Endodermal cell (in vitro differentiated cells): Measurements from ENCODE around the gene GABRB3. TPM values are rescaled to one million over a fixed set of nuclear protein-coding genes. Genes with fewer than 3 reads are reported as not detected.
A peak's percentile ranks its signal among the peaks of the same experiment; 100 is the strongest.

Source experiments
- DNase-seq: peaks from one replicate; pipeline ENCODE4 v3.0.0-alpha.2; 2017
- H3K27ac ChIP-seq: 2 replicates; pipeline ENCODE4 v1.5.1; 2013; ENCODE audit warnings: mild to moderate bottlenecking, low read depth, low read length, moderate library complexity
- H3K27me3 ChIP-seq: 2 replicates; pipeline ENCODE4 v1.6.1; 2013; ENCODE audit warnings: mild to moderate bottlenecking, low read length, moderate library complexity; ENCODE audit not compliant: insufficient read depth, control insufficient read depth, poor library complexity, severe bottlenecking
- H3K36me3 ChIP-seq: 2 replicates; pipeline ENCODE4 v1.7.0; 2013; ENCODE audit warnings: mild to moderate bottlenecking, low read length, moderate library complexity; ENCODE audit not compliant: control insufficient read depth, insufficient read depth
- H3K4me1 ChIP-seq: one replicate; pipeline ENCODE4 v1.7.0; 2013; ENCODE audit warnings: low read length; ENCODE audit not compliant: control insufficient read depth, insufficient read depth
- H3K4me3 ChIP-seq: 2 replicates; pipeline ENCODE4 v1.5.1; 2013; ENCODE audit warnings: mild to moderate bottlenecking, low read length, moderate library complexity
- H3K9ac ChIP-seq: 2 replicates; pipeline ENCODE4 v1.6.1; 2013; ENCODE audit warnings: mild to moderate bottlenecking, low read length, moderate library complexity; ENCODE audit not compliant: poor library complexity, severe bottlenecking; ENCODE audit errors: extremely low read depth
- H3K9me3 ChIP-seq: 2 replicates; pipeline ENCODE4 v1.6.1; 2013; ENCODE audit warnings: mild to moderate bottlenecking, low read length, moderate library complexity; ENCODE audit not compliant: control insufficient read depth
- H3K27ac Mint-ChIP-seq: 2 replicates; pipeline ENCODE4 v1.8.0; 2020; ENCODE audit warnings: mixed read lengths
- H3K27me3 Mint-ChIP-seq: 2 replicates; pipeline ENCODE4 v1.8.0; 2021; ENCODE audit warnings: mild to moderate bottlenecking, mixed read lengths; ENCODE audit not compliant: insufficient read depth
- H3K36me3 Mint-ChIP-seq: 2 replicates; pipeline ENCODE4 v1.8.0; 2020; ENCODE audit warnings: low read depth, mixed read lengths
- H3K4me1 Mint-ChIP-seq: 2 replicates; pipeline ENCODE4 v1.8.0; 2020; ENCODE audit warnings: mixed read lengths
- H3K4me3 Mint-ChIP-seq: 2 replicates; pipeline ENCODE4 v1.8.0; 2020; ENCODE audit warnings: mild to moderate bottlenecking, moderate library complexity, mixed read lengths
- H3K9me3 Mint-ChIP-seq: 2 replicates; pipeline ENCODE4 v1.8.0; 2020; ENCODE audit warnings: mild to moderate bottlenecking, mixed read lengths
- CTCF ChIP-seq: fragments of 200-600 bp; sonication (generic); conservative IDR thresholded peaks from 2 replicates; pipeline ENCODE4 v1.5.0; 2021; ENCODE audit warnings: antibody characterized with exemption, mild to moderate bottlenecking
- WGBS, 2 experiments: methylation state at CpG; one replicate each; pipeline versions ENCODE4 v1.1.5 to v1.1.7; 2013; ENCODE audit warnings: missing lambda C conversion rate in 2 of 2, mixed read lengths in 1 of 2; ENCODE audit not compliant: insufficient coverage in 1 of 2, insufficient read length in 1 of 2; 5-methylcytosine and 5-hydroxymethylcytosine counted together
- total RNA-seq, 2 donors: library from RNA; stranded (reverse); fragmentation: NEBNext Ultra II Directional in 1 of 2; extraction: Animal tissue kit (Norgen Biotek cat#: 25700) in 1 of 2; gene quantifications; 2 replicates in 1 of 2; 3 replicates in 1 of 2; pipeline ENCODE4 v1.2.1, GENCODE V29; 2021

The GABRB3 gene
- total RNA-seq, 2 donors from 2014 or later, result 81.8 to 122 TPM

- Histone ChIP-seq H3K4me1 (peaks cover 18% of the 10 kb centered on the region), H3K4me3 (no peak overlapping the region), H3K9me3 (no peaks in the 10 kb centered on the region), H3K9ac (peak overlapping the region; percentile 86), H3K27me3 (no peaks in the 10 kb centered on the region), H3K27ac (peak overlapping the region; percentile 84), H3K36me3 (peaks cover 2% of the 10 kb centered on the region)
- H3K36me3 Mint-ChIP-seq, result peaks cover 8% of the 10 kb centered on the region
- no peak overlapping the region for H3K4me3 Mint-ChIP-seq
- no peak for TF ChIP-seq CTCF
- peak; percentile 63 for DNase-seq
- H3K4me1 Mint-ChIP-seq, result peaks cover 57% of the 10 kb centered on the region
- H3K27me3 Mint-ChIP-seq, result no peaks in the 10 kb centered on the region
- no peaks in the 10 kb centered on the region for H3K9me3 Mint-ChIP-seq
- H3K27ac Mint-ChIP-seq, result peak overlapping the region; percentile 97
- whole genome bisulfite sequencing, 2 experiments, result 58 to 67% methylated on average over 3 to 5 of the region's 5 CpGs
These were observed 138.5 kb downstream of the GABRB3 start for GRCh38 chr15:26634319-26634718.

GRCh38 chr15:26632500-26632899 lies 140.4 kb downstream of the GABRB3 start:
- peak overlapping the region; percentile 68 for H3K4me3 ChIP-seq
- no peak for TF ChIP-seq CTCF
- no peak for DNase-seq
- H3K4me1 ChIP-seq, result peaks cover 18% of the 10 kb centered on the region
- peaks cover 8% of the 10 kb centered on the region for H3K36me3 ChIP-seq
- H3K27me3 ChIP-seq, result no peaks in the 10 kb centered on the region
- peak overlapping the region; percentile 43 for H3K4me3 Mint-ChIP-seq
- peaks cover 55% of the 10 kb centered on the region for H3K4me1 Mint-ChIP-seq
- H3K36me3 Mint-ChIP-seq, result peaks cover 19% of the 10 kb centered on the region
- H3K27me3 Mint-ChIP-seq, result no peaks in the 10 kb centered on the region
- H3K9me3 Mint-ChIP-seq, result peaks cover 10% of the 10 kb centered on the region
- H3K27ac ChIP-seq, result no peak overlapping the region
- H3K9me3 ChIP-seq, result no peaks in the 10 kb centered on the region
- H3K27ac Mint-ChIP-seq, result peak overlapping the region; percentile 75
- peak overlapping the region; percentile 77 for H3K9ac ChIP-seq
- 57% methylated on average over 4 of the region's 4 CpGs for WGBS, 2 experiments

GRCh38 chr15:26631894-26632293 lies 141.0 kb downstream of the GABRB3 start:
- peaks cover 25% of the 10 kb centered on the region for H3K36me3 Mint-ChIP-seq
- peak overlapping the region; percentile 77 for H3K9ac ChIP-seq
- H3K4me3 ChIP-seq, result peak overlapping the region; percentile 68
- DNase-seq, result peak; percentile 65
- H3K4me3 Mint-ChIP-seq, result no peak overlapping the region
- TF ChIP-seq CTCF, result peak; percentile 62
- no peaks in the 10 kb centered on the region for H3K27me3 Mint-ChIP-seq
- peaks cover 18% of the 10 kb centered on the region for H3K4me1 ChIP-seq
- peaks cover 55% of the 10 kb centered on the region for H3K4me1 Mint-ChIP-seq
- peaks cover 6% of the 10 kb centered on the region for H3K9me3 ChIP-seq
- no peak overlapping the region for H3K27ac ChIP-seq
- H3K36me3 ChIP-seq, result peaks cover 8% of the 10 kb centered on the region
- 67 to 76% methylated on average over 6 of the region's 6 CpGs for WGBS, 2 experiments
- H3K27me3 ChIP-seq, result no peaks in the 10 kb centered on the region
- peak overlapping the region; percentile 83 for H3K27ac Mint-ChIP-seq
- peaks cover 16% of the 10 kb centered on the region for H3K9me3 Mint-ChIP-seq
